ENCODE measurements around the gene MAP2. TPM values are rescaled to one million over a fixed set of nuclear protein-coding genes. Genes with fewer than 3 reads are reported as not detected.
A peak's percentile ranks its signal among the peaks of the same experiment; 100 is the strongest.

Gene MAP2
- total RNA-seq, 1 donor from 2014 or later: 15.5 TPM

GRCh38 chr2:209470466-209470865 is 46.6 kb downstream of the MAP2 start:
- H3K4me1 ChIP-seq: peaks cover 7% of the 10 kb centered on the region
- no peaks in the 10 kb centered on the region for H3K36me3 ChIP-seq
- no peaks in the 10 kb centered on the region for H3K9me3 ChIP-seq
- DNase-seq (ENCODE audit: extremely low spot score in 2 of 2): no peak
- TF ChIP-seq POLR2AphosphoS5 (IDR thresholded peaks at IDR 0.05; ENCODE audit: insufficient read depth in 1 of 2, low read depth in 1 of 2) (no peak), POLR2A (IDR thresholded peaks at IDR 0.05) (no peak)
- TF ChIP-seq, protein P1, sequence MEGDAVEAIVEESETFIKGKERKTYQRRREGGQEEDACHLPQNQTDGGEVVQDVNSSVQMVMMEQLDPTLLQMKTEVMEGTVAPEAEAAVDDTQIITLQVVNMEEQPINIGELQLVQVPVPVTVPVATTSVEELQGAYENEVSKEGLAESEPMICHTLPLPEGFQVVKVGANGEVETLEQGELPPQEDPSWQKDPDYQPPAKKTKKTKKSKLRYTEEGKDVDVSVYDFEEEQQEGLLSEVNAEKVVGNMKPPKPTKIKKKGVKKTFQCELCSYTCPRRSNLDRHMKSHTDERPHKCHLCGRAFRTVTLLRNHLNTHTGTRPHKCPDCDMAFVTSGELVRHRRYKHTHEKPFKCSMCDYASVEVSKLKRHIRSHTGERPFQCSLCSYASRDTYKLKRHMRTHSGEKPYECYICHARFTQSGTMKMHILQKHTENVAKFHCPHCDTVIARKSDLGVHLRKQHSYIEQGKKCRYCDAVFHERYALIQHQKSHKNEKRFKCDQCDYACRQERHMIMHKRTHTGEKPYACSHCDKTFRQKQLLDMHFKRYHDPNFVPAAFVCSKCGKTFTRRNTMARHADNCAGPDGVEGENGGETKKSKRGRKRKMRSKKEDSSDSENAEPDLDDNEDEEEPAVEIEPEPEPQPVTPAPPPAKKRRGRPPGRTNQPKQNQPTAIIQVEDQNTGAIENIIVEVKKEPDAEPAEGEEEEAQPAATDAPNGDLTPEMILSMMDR (IDR thresholded peaks at IDR 0.05): no peak
- H3K27me3 ChIP-seq: no peaks in the 10 kb centered on the region
- no peak overlapping the region for H3K27ac ChIP-seq
- no peak overlapping the region for H3K4me3 ChIP-seq
- intact Hi-C loops (cut with DNase I): no loop called here

GRCh38 chr2:209471037-209471436 is 47.2 kb downstream of the MAP2 start:
- no peaks in the 10 kb centered on the region for H3K27me3 ChIP-seq
- peaks cover 7% of the 10 kb centered on the region for H3K4me1 ChIP-seq
- TF ChIP-seq POLR2A (IDR thresholded peaks at IDR 0.05): no peak
- no peak for TF ChIP-seq POLR2AphosphoS5 (IDR thresholded peaks at IDR 0.05; ENCODE audit: insufficient read depth in 1 of 2, low read depth in 1 of 2)
- TF ChIP-seq, protein P1 (IDR thresholded peaks at IDR 0.05): no peak
- no peaks in the 10 kb centered on the region for H3K9me3 ChIP-seq
- no peak overlapping the region for H3K4me3 ChIP-seq
- DNase-seq (ENCODE audit: extremely low spot score in 2 of 2): no peak
- no peaks in the 10 kb centered on the region for H3K36me3 ChIP-seq
- intact Hi-C loops (cut with DNase I): no loop called here
- H3K27ac ChIP-seq: no peak overlapping the region

- no peaks in the 10 kb centered on the region for H3K9me3 ChIP-seq
- peaks cover 15% of the 10 kb centered on the region for H3K4me1 ChIP-seq
- intact Hi-C loops (cut with DNase I): no loop called here
- no peaks in the 10 kb centered on the region for H3K27me3 ChIP-seq
- no peaks in the 10 kb centered on the region for H3K36me3 ChIP-seq
- H3K27ac ChIP-seq: no peak overlapping the region
- DNase-seq (ENCODE audit: extremely low spot score in 2 of 2): no peak
- TF ChIP-seq POLR2AphosphoS5 (IDR thresholded peaks at IDR 0.05; ENCODE audit: insufficient read depth in 1 of 2, low read depth in 1 of 2) (peak in 1 of 2 donors; percentile 50), POLR2A (IDR thresholded peaks at IDR 0.05) (no peak)
- no peak overlapping the region for H3K4me3 ChIP-seq
These were observed 48.4 kb downstream of the MAP2 start for GRCh38 chr2:209472112-209472832.

DNA sequence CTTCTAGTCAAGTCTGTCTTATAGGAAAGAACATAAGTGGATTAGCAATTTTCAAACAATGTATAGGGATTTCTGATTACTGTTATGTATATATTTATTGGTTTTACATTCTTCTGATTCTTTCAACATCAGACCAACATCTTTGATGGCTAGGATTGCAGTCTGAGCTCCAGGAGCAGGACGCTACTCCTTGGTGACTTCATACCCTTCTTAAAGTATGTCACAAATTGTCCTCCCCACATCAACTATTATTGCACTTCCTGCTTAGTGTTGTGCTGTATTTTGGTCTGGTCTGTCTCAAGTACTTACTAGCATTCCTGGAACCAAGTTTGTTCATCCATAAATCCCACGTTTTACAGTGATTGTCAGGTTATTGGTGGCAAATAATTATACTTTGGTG is 49.0 kb downstream of the MAP2 start:
- Histone ChIP-seq H3K27me3 (no peaks in the 10 kb centered on the region), H3K9me3 (no peaks in the 10 kb centered on the region), H3K36me3 (no peaks in the 10 kb centered on the region), H3K4me1 (peaks cover 15% of the 10 kb centered on the region), H3K27ac (no peak overlapping the region), H3K4me3 (no peak overlapping the region)
- intact Hi-C loops (cut with DNase I): no loop called here
- TF ChIP-seq POLR2AphosphoS5 (IDR thresholded peaks at IDR 0.05; ENCODE audit: insufficient read depth in 1 of 2, low read depth in 1 of 2) (no peak), POLR2A (IDR thresholded peaks at IDR 0.05) (no peak)
- TF ChIP-seq, protein P1 (IDR thresholded peaks at IDR 0.05): no peak
- DNase-seq (ENCODE audit: extremely low spot score in 2 of 2): no peak

GRCh38 chr2:209473930-209474419 is 50.1 kb downstream of the MAP2 start:
- peaks cover 15% of the 10 kb centered on the region for H3K4me1 ChIP-seq
- no peak overlapping the region for H3K27ac ChIP-seq
- no peaks in the 10 kb centered on the region for H3K36me3 ChIP-seq
- no peak for DNase-seq (ENCODE audit: extremely low spot score in 2 of 2)
- no peak overlapping the region for H3K4me3 ChIP-seq
- no peaks in the 10 kb centered on the region for H3K9me3 ChIP-seq
- no peaks in the 10 kb centered on the region for H3K27me3 ChIP-seq
- TF ChIP-seq, protein P1 (IDR thresholded peaks at IDR 0.05): no peak
- TF ChIP-seq POLR2AphosphoS5 (IDR thresholded peaks at IDR 0.05; ENCODE audit: insufficient read depth in 1 of 2, low read depth in 1 of 2): peak in 1 of 2 donors; percentile 37
- intact Hi-C loops (cut with DNase I): no loop called here
